ENCODE measurements around the gene GATA5. TPM values are rescaled to one million over a fixed set of nuclear protein-coding genes. Genes with fewer than 3 reads are reported as not detected.
A peak's percentile ranks its signal among the peaks of the same experiment; 100 is the strongest.

Gene GATA5
- total and polyA plus RNA-seq, 4 donors, result 0.49 to 15.2 (median 1.3) TPM

DNA sequence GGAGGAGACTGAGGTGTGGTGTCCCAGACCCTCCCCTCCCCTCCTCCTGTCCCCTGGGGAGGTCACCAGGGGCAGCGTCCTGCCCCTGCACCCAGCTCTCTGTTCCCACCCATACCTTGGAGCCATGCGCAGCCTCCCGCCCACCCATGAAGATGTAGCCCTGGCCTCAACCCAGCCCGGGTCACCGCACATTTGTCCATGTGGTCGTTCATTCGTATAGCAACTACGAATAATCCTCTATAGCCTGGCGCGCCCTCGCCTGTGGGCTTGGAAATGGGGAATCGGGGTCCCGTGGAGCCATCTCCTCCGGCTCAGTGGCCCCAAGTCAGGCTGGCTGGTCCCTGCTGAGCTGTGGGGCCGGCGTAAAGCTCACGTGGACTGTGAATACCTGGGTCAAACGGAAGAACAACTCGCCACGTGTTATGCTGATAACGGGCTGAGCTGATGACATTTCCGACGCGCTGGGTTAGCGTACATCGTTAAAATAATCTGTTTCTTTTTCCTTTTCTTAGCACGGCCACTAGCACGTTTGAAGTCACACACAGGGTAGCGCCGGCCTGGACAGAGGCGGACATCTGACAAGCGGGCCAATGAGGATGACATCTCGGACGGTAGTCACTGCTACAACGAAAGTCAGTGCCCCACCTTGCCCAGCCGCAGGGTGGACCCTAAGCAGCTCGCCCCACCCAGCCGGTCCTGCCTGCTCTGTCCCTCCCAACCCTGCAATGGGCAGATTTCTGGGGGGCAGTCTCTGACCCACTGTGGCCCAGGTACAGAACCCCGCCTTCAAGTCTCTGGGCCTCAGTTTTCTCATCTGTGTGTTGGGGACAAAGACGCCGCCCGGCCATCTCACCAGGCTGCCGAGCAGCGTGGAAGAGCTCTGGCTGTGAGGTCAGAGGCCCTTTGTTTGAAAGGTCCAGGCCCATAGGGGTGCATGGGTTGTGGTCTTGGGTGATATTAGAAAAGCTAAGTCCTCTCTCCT lies 28.6 kb downstream of the GATA5 start:
- no peak overlapping the region for H3K27ac ChIP-seq (ENCODE audit: low read depth in 1 of 2, low read length in 1 of 2)
- no peak for ATAC-seq (ENCODE audit: insufficient read depth, low FRiP score)
- H3K9me3 ChIP-seq (ENCODE audit: control insufficient read depth in 4 of 4, insufficient read depth in 3 of 4, low read length in 3 of 4), result no peaks in the 10 kb centered on the region
- no peak overlapping the region for H3K4me3 ChIP-seq
- H3K4me1 ChIP-seq (ENCODE audit: control insufficient read depth in 5 of 5, insufficient read depth in 5 of 5, low read length in 5 of 5), result peaks cover 0 to 27% (median 0%) of the 10 kb centered on the region in 5 donors
- no peaks in the 10 kb centered on the region for H3K36me3 ChIP-seq (ENCODE audit: control insufficient read depth in 4 of 4, insufficient read depth in 4 of 4, low read length in 4 of 4)
- TF ChIP-seq, protein P1, sequence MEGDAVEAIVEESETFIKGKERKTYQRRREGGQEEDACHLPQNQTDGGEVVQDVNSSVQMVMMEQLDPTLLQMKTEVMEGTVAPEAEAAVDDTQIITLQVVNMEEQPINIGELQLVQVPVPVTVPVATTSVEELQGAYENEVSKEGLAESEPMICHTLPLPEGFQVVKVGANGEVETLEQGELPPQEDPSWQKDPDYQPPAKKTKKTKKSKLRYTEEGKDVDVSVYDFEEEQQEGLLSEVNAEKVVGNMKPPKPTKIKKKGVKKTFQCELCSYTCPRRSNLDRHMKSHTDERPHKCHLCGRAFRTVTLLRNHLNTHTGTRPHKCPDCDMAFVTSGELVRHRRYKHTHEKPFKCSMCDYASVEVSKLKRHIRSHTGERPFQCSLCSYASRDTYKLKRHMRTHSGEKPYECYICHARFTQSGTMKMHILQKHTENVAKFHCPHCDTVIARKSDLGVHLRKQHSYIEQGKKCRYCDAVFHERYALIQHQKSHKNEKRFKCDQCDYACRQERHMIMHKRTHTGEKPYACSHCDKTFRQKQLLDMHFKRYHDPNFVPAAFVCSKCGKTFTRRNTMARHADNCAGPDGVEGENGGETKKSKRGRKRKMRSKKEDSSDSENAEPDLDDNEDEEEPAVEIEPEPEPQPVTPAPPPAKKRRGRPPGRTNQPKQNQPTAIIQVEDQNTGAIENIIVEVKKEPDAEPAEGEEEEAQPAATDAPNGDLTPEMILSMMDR (IDR thresholded peaks at IDR 0.05; ENCODE audit: control extremely low read depth, extremely low read depth), result no peak
- 84 to 89% methylated on average over 44 of the region's 44 CpGs for WGBS, 2 donors
- H3K27me3 ChIP-seq (ENCODE audit: control insufficient read depth in 3 of 3, insufficient read depth in 3 of 3, low read length in 2 of 3), result no peaks in the 10 kb centered on the region
- H3K9ac ChIP-seq (ENCODE audit: insufficient read depth in 1 of 2, low read length in 2 of 2), result no peak overlapping the region
- DNase-seq, result no peak

DNA sequence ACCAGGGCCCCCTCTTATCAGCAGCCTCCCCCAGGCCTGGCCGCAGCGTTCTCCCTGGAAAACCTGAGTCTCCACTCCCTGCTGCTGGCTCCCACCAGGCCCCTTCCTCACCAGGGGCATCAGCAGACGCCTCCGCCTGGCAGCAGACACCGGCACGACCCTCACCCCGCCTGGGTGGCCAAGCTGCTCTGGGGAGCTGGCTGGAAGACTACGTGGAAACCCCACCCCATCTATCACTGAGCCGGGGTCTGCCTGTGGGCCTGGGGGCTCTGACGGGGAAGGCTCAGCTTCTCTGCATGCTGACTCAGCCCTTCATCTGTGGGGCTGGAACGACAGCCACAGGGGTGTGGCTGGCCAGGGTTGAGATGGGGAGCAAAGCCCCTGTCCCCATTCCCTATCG lies 29.3 kb downstream of the GATA5 start:
- H3K4me1 ChIP-seq (ENCODE audit: control insufficient read depth in 5 of 5, insufficient read depth in 5 of 5, low read length in 5 of 5), result peaks cover 0 to 26% (median 0%) of the 10 kb centered on the region in 5 donors
- no peak overlapping the region for H3K9ac ChIP-seq (ENCODE audit: insufficient read depth in 1 of 2, low read length in 2 of 2)
- 50 to 60% methylated on average over 12 of the region's 12 CpGs for WGBS, 2 donors
- H3K4me3 ChIP-seq, result no peak overlapping the region
- ATAC-seq (ENCODE audit: insufficient read depth, low FRiP score), result no peak
- DNase-seq, result peak; percentile 52 to 76 (median 60)
- TF ChIP-seq, protein P1 (IDR thresholded peaks at IDR 0.05; ENCODE audit: control extremely low read depth, extremely low read depth), result no peak
- no peaks in the 10 kb centered on the region for H3K9me3 ChIP-seq (ENCODE audit: control insufficient read depth in 4 of 4, insufficient read depth in 3 of 4, low read length in 3 of 4)
- no peak overlapping the region for H3K27ac ChIP-seq (ENCODE audit: low read depth in 1 of 2, low read length in 1 of 2)
- no peaks in the 10 kb centered on the region for H3K27me3 ChIP-seq (ENCODE audit: control insufficient read depth in 3 of 3, insufficient read depth in 3 of 3, low read length in 2 of 3)
- no peaks in the 10 kb centered on the region for H3K36me3 ChIP-seq (ENCODE audit: control insufficient read depth in 4 of 4, insufficient read depth in 4 of 4, low read length in 4 of 4)

DNA sequence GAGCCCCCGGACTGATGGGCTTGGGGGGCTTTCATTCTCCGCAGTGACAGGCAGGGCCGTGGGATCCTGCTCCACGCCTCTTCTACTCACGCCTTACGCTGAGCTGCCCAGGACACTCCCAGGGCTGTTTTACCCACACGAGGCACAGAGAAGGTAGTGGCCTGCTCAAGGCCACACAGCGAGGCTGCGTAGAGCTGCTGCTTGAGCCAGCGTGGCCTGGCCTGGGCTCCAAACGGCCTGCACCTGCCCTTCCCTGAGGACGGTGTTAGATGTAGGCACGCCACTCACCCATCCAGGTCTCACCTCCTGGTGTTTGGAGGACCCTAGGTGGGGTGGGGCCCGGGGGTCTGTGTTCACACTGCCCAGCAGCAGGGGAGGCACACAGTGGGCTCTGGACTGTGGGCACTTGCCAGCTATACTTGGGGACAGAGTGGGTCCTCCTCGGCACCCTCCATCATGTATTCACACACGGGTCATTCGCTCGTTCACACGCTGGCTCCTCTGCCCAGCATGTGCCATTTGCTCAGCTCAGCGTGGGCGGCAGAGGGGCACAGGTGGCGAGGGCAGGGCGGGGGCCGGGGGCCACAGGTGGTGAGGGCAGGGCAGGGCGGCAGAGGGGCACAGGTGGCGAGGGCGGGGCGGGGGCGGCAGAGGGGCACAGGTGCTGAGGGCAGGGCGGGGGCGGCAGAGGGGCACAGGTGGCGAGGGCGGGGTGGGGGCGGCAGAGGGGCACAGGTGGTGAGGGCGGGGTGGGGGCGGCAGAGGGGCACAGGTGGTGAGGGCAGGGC lies 30.0 kb downstream of the GATA5 start:
- no peak overlapping the region for H3K4me3 ChIP-seq
- H3K36me3 ChIP-seq (ENCODE audit: control insufficient read depth in 4 of 4, insufficient read depth in 4 of 4, low read length in 4 of 4), result no peaks in the 10 kb centered on the region
- TF ChIP-seq, protein P1 (IDR thresholded peaks at IDR 0.05; ENCODE audit: control extremely low read depth, extremely low read depth), result no peak
- no peak overlapping the region for H3K9ac ChIP-seq (ENCODE audit: insufficient read depth in 1 of 2, low read length in 2 of 2)
- H3K9me3 ChIP-seq (ENCODE audit: control insufficient read depth in 4 of 4, insufficient read depth in 3 of 4, low read length in 3 of 4), result no peaks in the 10 kb centered on the region
- H3K27ac ChIP-seq (ENCODE audit: low read depth in 1 of 2, low read length in 1 of 2), result no peak overlapping the region
- no peak for DNase-seq
- H3K4me1 ChIP-seq (ENCODE audit: control insufficient read depth in 5 of 5, insufficient read depth in 5 of 5, low read length in 5 of 5), result peaks cover 0 to 26% (median 0%) of the 10 kb centered on the region in 5 donors
- H3K27me3 ChIP-seq (ENCODE audit: control insufficient read depth in 3 of 3, insufficient read depth in 3 of 3, low read length in 2 of 3), result no peaks in the 10 kb centered on the region
- no peak for ATAC-seq (ENCODE audit: insufficient read depth, low FRiP score)
- 85 to 91% methylated on average over 29 to 36 of the region's 36 CpGs for WGBS, 2 donors
